Measurements from ENCODE around the gene OSCP1.

The OSCP1 gene

GRCh38 chr1:36471830-36472641 lies 21.8 kb upstream of the OSCP1 start:
- no peak for DNase-seq

GRCh38 chr1:36469163-36469562 lies 18.9 kb upstream of the OSCP1 start:
- no peak for DNase-seq

GRCh38 chr1:36467700-36468455 lies 17.6 kb upstream of the OSCP1 start:
- peak in 1 of 3 donors; percentile 15 for DNase-seq

- DNase-seq: no peak
Observed at GRCh38 chr1:36467027-36467410, 16.8 kb upstream of the OSCP1 start.

GRCh38 chr1:36466370-36467026 lies 16.2 kb upstream of the OSCP1 start:
- peak in 1 of 3 donors; percentile 16 for DNase-seq

- DNase-seq: no peak
Observed at GRCh38 chr1:36465731-36466369, 15.6 kb upstream of the OSCP1 start.

- DNase-seq: peak in 1 of 3 donors; percentile 13
Observed at GRCh38 chr1:36464605-36465393, 14.5 kb upstream of the OSCP1 start.

GRCh38 chr1:36463803-36464604 lies 13.8 kb upstream of the OSCP1 start, which contains the start of gene MRPS15:
Gene MRPS15, minus strand, starts transcription at chr1:36464384. Its CDS starts 109 bp downstream, at chr1:36464275.
- peak; percentile 97 to 98 (median 97) for DNase-seq

GRCh38 chr1:36463463-36463802 lies 13.2 kb upstream of the OSCP1 start:
- no peak for DNase-seq

- peak; percentile 63 to 66 (median 65) for DNase-seq
Observed at GRCh38 chr1:36458910-36459309, 8.7 kb upstream of the OSCP1 start.

- DNase-seq: peak in 2 of 3 donors; percentile 18
Observed at GRCh38 chr1:36457691-36458090, 7.4 kb upstream of the OSCP1 start.

- no peak for DNase-seq
Observed at GRCh38 chr1:36456391-36456928, 6.2 kb upstream of the OSCP1 start.

GRCh38 chr1:36455386-36455785 lies 5.1 kb upstream of the OSCP1 start:
- DNase-seq: no peak

- no peak for DNase-seq
Observed at GRCh38 chr1:36453600-36454388, 3.5 kb upstream of the OSCP1 start.

- no peak for DNase-seq
Observed at GRCh38 chr1:36453051-36453450, 2.8 kb upstream of the OSCP1 start.

- no peak for DNase-seq
Observed at GRCh38 chr1:36450919-36451305, 661 bp upstream of the OSCP1 start.

- no peak for DNase-seq
Observed at GRCh38 chr1:36448530-36449056, 1.7 kb downstream of the OSCP1 start.

GRCh38 chr1:36447450-36447849 lies 2.8 kb downstream of the OSCP1 start:
- DNase-seq: no peak

- DNase-seq: peak; percentile 35 to 43 (median 36)
Observed at GRCh38 chr1:36446746-36447145, 3.5 kb downstream of the OSCP1 start.

GRCh38 chr1:36446271-36446670 lies 4.0 kb downstream of the OSCP1 start:
- peak; percentile 68 to 78 (median 73) for DNase-seq

Measured in suppressor macrophage treated with lipopolysaccharide for 1 hour (primary cell).